SK-N-SH (cell line): Measurements from ENCODE around the gene ZC3H10. TPM values are rescaled to one million over a fixed set of nuclear protein-coding genes. Genes with fewer than 3 reads are reported as not detected.

Experiments
- CTCF ChIA-PET: fragments of 300-600, 350-600 bp; formaldehyde crosslinking; extraction: SDS; loops from one replicate; lab custom pipeline; 2021; lab: Yijun Ruan, JAX
- POLR2A ChIA-PET: fragments of 350-600 bp; sonication (Branson Sonifier 250); formaldehyde crosslinking; extraction: SDS; loops from one replicate; lab custom pipeline; 2020; ENCODE audit warnings: antibody characterized with exemption, inconsistent platforms; lab: Yijun Ruan, JAX
- DNase-seq: peaks from one replicate; pipeline ENCODE4 v3.0.0; 2012
- H2AFZ ChIP-seq: fragments of 200-600 bp; sonication (generic); 2 replicates; pipeline ENCODE4 v1.8.1; 2016; ENCODE audit warnings: antibody characterized with exemption, mild to moderate bottlenecking, low read depth
- H3F3A ChIP-seq: fragments of 200-600 bp; sonication (generic); replicated peaks from 2 replicates; pipeline ENCODE3; 2016; ENCODE audit warnings: antibody characterized with exemption, mild to moderate bottlenecking; ENCODE audit not compliant: insufficient read depth
- H3K27ac ChIP-seq, 2 experiments: fragments of 200-500 bp in 1 of 2; fragments of 200-600 bp in 1 of 2; sonication (Bioruptor generic) in 1 of 2; sonication (generic), shearing (Covaris generic) in 1 of 2; 2 replicates each; pipeline versions ENCODE4 v1.5.1 to v1.6.1; 2014 to 2016; ENCODE audit warnings: low read depth in 2 of 2, inconsistent platforms in 1 of 2, low read length in 1 of 2, mild to moderate bottlenecking in 1 of 2, mixed read lengths in 1 of 2
- H3K27me3 ChIP-seq: fragments of 200-600 bp; sonication (generic), shearing (Covaris generic); 2 replicates; pipeline ENCODE4 v1.6.1; 2016; ENCODE audit warnings: mixed run types; ENCODE audit not compliant: insufficient read depth
- H3K36me3 ChIP-seq, 2 experiments: fragments of 200-500 bp in 1 of 2; fragments of 200-600 bp in 1 of 2; sonication (Bioruptor generic) in 1 of 2; sonication (generic) in 1 of 2; replicated peaks in 1 of 2; 2 replicates each; pipeline versions ENCODE3 to v1.5.1; 2014 to 2016; ENCODE audit warnings: low read length in 1 of 2, mild to moderate bottlenecking in 1 of 2; ENCODE audit not compliant: insufficient read depth in 2 of 2, control insufficient read depth in 1 of 2
- H3K4me1 ChIP-seq, 2 experiments: fragments of 200-500 bp in 1 of 2; fragments of 200-600 bp in 1 of 2; sonication (Bioruptor generic) in 1 of 2; sonication (generic), shearing (Covaris generic) in 1 of 2; 2 replicates each; pipeline versions ENCODE4 v1.5.1 to v1.6.1; 2014 to 2016; ENCODE audit warnings: low read depth in 1 of 2, low read length in 1 of 2, mixed run types in 1 of 2; ENCODE audit not compliant: insufficient read depth in 2 of 2, control insufficient read depth in 1 of 2
- H3K4me2 ChIP-seq: fragments of 200-600 bp; sonication (generic), shearing (Covaris generic); 2 replicates; pipeline ENCODE4 v1.6.1; 2017; ENCODE audit warnings: mixed run types
- H3K4me3 ChIP-seq, 2 experiments: fragments of 200-500 bp in 1 of 2; fragments of 200-600 bp in 1 of 2; sonication (Bioruptor generic) in 1 of 2; sonication (generic), shearing (Covaris generic) in 1 of 2; 2 replicates each; pipeline versions ENCODE4 v1.5.1 to v1.8.1; 2014 to 2016; ENCODE audit warnings: low read depth in 2 of 2, inconsistent platforms in 1 of 2, low read length in 1 of 2, mild to moderate bottlenecking in 1 of 2, mixed read lengths in 1 of 2, moderate library complexity in 1 of 2
- H3K79me2 ChIP-seq: fragments of 200-600 bp; sonication (generic); 2 replicates; pipeline ENCODE4 v1.8.1; 2017; ENCODE audit warnings: mild to moderate bottlenecking; ENCODE audit not compliant: insufficient read depth
- H3K9ac ChIP-seq: fragments of 200-600 bp; sonication (generic); 2 replicates; pipeline ENCODE4 v1.6.1; 2017; ENCODE audit warnings: mixed run types
- H3K9me2 ChIP-seq: fragments of 200-600 bp; sonication (generic); 2 replicates; pipeline ENCODE4 v1.6.1; 2017; ENCODE audit warnings: mixed run types
- H3K9me3 ChIP-seq: fragments of 200-600 bp; sonication (generic); 2 replicates; pipeline ENCODE4 v1.6.1; 2017; ENCODE audit warnings: mixed run types, mild to moderate bottlenecking, moderate library complexity
- H4K20me1 ChIP-seq: fragments of 200-600 bp; sonication (generic); 2 replicates; pipeline ENCODE4 v1.6.1; 2017; ENCODE audit warnings: mild to moderate bottlenecking, mixed run types; ENCODE audit not compliant: insufficient read depth
- CTCF ChIP-seq: fragments of 200-600 bp; sonication (generic); IDR thresholded peaks from 2 replicates; pipeline ENCODE4 v1.6.1; 2017; ENCODE audit warnings: antibody characterized with exemption, mild to moderate bottlenecking, moderate library complexity
- ELF1 ChIP-seq: IDR thresholded peaks from 2 replicates; pipeline ENCODE4 v1.4.0; 2012
- EP300 ChIP-seq, 2 experiments: IDR thresholded peaks; 2 replicates each; pipeline versions ENCODE4 v1.4.0 to v1.6.1; 2012; ENCODE audit warnings: borderline replicate concordance in 1 of 2, low read depth in 1 of 2, low read length in 1 of 2
- GATA2 ChIP-seq: sonication (generic); formaldehyde crosslinking; IDR thresholded peaks from 2 replicates; pipeline ENCODE4 v1.5.0; 2020; ENCODE audit warnings: mild to moderate bottlenecking, missing genetic modification reagents
- MEF2A ChIP-seq: IDR thresholded peaks from 2 replicates; pipeline ENCODE4 v1.4.0; 2012; ENCODE audit warnings: low read depth, borderline replicate concordance
- MXI1 ChIP-seq: IDR thresholded peaks from 2 replicates; pipeline ENCODE4 v1.6.1; 2012; ENCODE audit warnings: mild to moderate bottlenecking, low read depth, low read length, improper control_type of control experiment
- NFIC ChIP-seq: IDR thresholded peaks from 2 replicates; pipeline ENCODE4 v1.4.0; 2012; ENCODE audit warnings: borderline replicate concordance
- POLR2AphosphoS5 ChIP-seq: IDR thresholded peaks from 2 replicates; pipeline ENCODE4 v1.6.1; 2012; ENCODE audit warnings: low read depth, low read length
- RAD21 ChIP-seq: IDR thresholded peaks from 2 replicates; pipeline ENCODE4 v1.6.1; 2012; ENCODE audit warnings: mild to moderate bottlenecking, low read length
- RCOR1 ChIP-seq: fragments of 150-350 bp; IDR thresholded peaks from 2 replicates; pipeline ENCODE4 v1.6.1; 2017; ENCODE audit warnings: antibody characterized with exemption, low read length
- SIN3A ChIP-seq: IDR thresholded peaks from 2 replicates; pipeline ENCODE4 v1.6.1; 2012; ENCODE audit warnings: low read depth, mild to moderate bottlenecking, low read length, moderate library complexity, borderline replicate concordance
- SMC3 ChIP-seq: IDR thresholded peaks from 2 replicates; pipeline ENCODE4 v1.6.1; 2012; ENCODE audit warnings: low read depth, low read length, improper control_type of control experiment
- TAF1 ChIP-seq: IDR thresholded peaks from 2 replicates; pipeline ENCODE4 v1.6.1; 2012; ENCODE audit warnings: low read depth, mild to moderate bottlenecking, low read length, moderate library complexity, borderline replicate concordance
- WGBS: methylation state at CpG from one replicate; pipeline ENCODE4 v1.1.6; 2017; ENCODE audit warnings: low lambda C conversion rate; 5-methylcytosine and 5-hydroxymethylcytosine counted together
- polyA plus RNA-seq, 3 experiments: library from polyadenylated mRNA; depleted of rRNA; stranded (reverse); fragments of >200 nt; gene quantifications; 2 replicates each; pipeline ENCODE4 v1.2.3, GENCODE V29; 2012
- TF ChIP-seq, protein P1 (sequence below): IDR thresholded peaks from 2 replicates; pipeline ENCODE4 v1.4.0; 2012; ENCODE audit warnings: low read depth, borderline replicate concordance
- TF ChIP-seq, protein P2 (sequence below): IDR thresholded peaks from 2 replicates; pipeline ENCODE4 v1.6.1; 2012; ENCODE audit warnings: mild to moderate bottlenecking, low read depth, low read length, moderate library complexity
- TF ChIP-seq, protein P3 (sequence below): IDR thresholded peaks from 2 replicates; pipeline ENCODE4 v1.4.0; 2012; ENCODE audit warnings: low read depth, borderline replicate concordance
- TF ChIP-seq, protein P4 (sequence below): fragments of 150-350 bp; IDR thresholded peaks from 2 replicates; pipeline ENCODE4 v1.6.1; 2016; ENCODE audit warnings: mild to moderate bottlenecking, low read depth, low read length

Gene ZC3H10
- polyA plus RNA-seq, 1 of the 3 experiments (the other 2 are of a cell fraction) = 2.0 TPM

DNA sequence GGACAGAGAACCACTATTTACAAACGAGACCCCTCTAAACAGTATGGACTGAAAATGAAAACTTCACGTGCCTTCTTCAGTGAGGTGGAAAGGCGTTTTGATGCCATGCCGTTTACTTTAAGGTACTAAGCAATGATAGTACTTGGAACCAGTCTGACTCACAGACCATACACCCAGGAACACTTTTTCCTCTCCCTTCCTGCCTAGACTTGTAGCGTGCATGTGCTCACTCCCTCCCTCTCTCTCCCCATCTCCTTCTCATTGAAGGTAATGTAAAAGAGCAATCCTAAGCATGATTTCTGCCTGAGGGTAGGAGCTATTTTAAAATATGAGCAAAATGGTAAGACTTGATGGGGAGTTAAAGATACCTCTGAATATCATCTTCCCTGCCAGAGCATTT is 7.5 kb upstream of the ZC3H10 start:
- Histone ChIP-seq H3K4me2 (no peak overlapping the region), H3K9ac (no peak overlapping the region), H3K79me2 (peaks cover 31% of the 10 kb centered on the region), H3K9me3 (no peaks in the 10 kb centered on the region), H4K20me1 (0 out of 2 replicates have a peak, but pooled peaks cover 3% of the 10 kb centered on the region), H3K27me3 (no peaks in the 10 kb centered on the region), H3F3A (peaks cover 49% of the 10 kb centered on the region), H3K4me1 (peaks cover 9 to 13% of the 10 kb centered on the region in 2 experiments; a peak in 3 of 4 replicates), H2AFZ (no peak overlapping the region), H3K27ac (no peak overlapping the region), H3K9me2 (no peaks in the 10 kb centered on the region), H3K36me3 (peaks cover 61 to 67% of the 10 kb centered on the region in 2 experiments), H3K4me3 (no peak overlapping the region)
- no peak for DNase-seq
- TF ChIP-seq EP300 (IDR thresholded peaks at IDR 0.05; ENCODE audit: borderline replicate concordance in 1 of 2, low read depth in 1 of 2, low read length in 1 of 2) (no peak), MXI1 (no peak), NFIC (no peak), RCOR1 (no peak), ELF1 (no peak), GATA2 (no peak), TAF1 (no peak), POLR2AphosphoS5 (no peak), CTCF (no peak), RAD21 (no peak), SIN3A (no peak), SMC3 (no peak), MEF2A (no peak)
- TF ChIP-seq, protein P1, sequence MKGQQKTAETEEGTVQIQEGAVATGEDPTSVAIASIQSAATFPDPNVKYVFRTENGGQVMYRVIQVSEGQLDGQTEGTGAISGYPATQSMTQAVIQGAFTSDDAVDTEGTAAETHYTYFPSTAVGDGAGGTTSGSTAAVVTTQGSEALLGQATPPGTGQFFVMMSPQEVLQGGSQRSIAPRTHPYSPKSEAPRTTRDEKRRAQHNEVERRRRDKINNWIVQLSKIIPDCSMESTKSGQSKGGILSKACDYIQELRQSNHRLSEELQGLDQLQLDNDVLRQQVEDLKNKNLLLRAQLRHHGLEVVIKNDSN = no peak
- TF ChIP-seq, protein P2, sequence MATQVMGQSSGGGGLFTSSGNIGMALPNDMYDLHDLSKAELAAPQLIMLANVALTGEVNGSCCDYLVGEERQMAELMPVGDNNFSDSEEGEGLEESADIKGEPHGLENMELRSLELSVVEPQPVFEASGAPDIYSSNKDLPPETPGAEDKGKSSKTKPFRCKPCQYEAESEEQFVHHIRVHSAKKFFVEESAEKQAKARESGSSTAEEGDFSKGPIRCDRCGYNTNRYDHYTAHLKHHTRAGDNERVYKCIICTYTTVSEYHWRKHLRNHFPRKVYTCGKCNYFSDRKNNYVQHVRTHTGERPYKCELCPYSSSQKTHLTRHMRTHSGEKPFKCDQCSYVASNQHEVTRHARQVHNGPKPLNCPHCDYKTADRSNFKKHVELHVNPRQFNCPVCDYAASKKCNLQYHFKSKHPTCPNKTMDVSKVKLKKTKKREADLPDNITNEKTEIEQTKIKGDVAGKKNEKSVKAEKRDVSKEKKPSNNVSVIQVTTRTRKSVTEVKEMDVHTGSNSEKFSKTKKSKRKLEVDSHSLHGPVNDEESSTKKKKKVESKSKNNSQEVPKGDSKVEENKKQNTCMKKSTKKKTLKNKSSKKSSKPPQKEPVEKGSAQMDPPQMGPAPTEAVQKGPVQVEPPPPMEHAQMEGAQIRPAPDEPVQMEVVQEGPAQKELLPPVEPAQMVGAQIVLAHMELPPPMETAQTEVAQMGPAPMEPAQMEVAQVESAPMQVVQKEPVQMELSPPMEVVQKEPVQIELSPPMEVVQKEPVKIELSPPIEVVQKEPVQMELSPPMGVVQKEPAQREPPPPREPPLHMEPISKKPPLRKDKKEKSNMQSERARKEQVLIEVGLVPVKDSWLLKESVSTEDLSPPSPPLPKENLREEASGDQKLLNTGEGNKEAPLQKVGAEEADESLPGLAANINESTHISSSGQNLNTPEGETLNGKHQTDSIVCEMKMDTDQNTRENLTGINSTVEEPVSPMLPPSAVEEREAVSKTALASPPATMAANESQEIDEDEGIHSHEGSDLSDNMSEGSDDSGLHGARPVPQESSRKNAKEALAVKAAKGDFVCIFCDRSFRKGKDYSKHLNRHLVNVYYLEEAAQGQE = no peak
- TF ChIP-seq, protein P3, sequence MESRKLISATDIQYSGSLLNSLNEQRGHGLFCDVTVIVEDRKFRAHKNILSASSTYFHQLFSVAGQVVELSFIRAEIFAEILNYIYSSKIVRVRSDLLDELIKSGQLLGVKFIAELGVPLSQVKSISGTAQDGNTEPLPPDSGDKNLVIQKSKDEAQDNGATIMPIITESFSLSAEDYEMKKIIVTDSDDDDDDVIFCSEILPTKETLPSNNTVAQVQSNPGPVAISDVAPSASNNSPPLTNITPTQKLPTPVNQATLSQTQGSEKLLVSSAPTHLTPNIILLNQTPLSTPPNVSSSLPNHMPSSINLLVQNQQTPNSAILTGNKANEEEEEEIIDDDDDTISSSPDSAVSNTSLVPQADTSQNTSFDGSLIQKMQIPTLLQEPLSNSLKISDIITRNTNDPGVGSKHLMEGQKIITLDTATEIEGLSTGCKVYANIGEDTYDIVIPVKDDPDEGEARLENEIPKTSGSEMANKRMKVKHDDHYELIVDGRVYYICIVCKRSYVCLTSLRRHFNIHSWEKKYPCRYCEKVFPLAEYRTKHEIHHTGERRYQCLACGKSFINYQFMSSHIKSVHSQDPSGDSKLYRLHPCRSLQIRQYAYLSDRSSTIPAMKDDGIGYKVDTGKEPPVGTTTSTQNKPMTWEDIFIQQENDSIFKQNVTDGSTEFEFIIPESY = no peak
- TF ChIP-seq, protein P4, sequence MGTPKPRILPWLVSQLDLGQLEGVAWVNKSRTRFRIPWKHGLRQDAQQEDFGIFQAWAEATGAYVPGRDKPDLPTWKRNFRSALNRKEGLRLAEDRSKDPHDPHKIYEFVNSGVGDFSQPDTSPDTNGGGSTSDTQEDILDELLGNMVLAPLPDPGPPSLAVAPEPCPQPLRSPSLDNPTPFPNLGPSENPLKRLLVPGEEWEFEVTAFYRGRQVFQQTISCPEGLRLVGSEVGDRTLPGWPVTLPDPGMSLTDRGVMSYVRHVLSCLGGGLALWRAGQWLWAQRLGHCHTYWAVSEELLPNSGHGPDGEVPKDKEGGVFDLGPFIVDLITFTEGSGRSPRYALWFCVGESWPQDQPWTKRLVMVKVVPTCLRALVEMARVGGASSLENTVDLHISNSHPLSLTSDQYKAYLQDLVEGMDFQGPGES = no peak
- CTCF ChIA-PET = interaction anchor here (0.8 to 1.8 kb wide), 4 partner anchors 9 to 115 kb away, joined by 3 to 7 read pairs (median 4); no protein-coding TSS in a partner anchor
- 94% methylated on average over 5 of the region's 5 CpGs for WGBS
- POLR2A ChIA-PET = no interaction called here
